SU-DHL-6 (cell line): ENCODE data around the gene ZNF462.

Experiments used
- CTCF ChIP-seq: fragments of 200-600 bp; sonication (generic); IDR thresholded peaks from one replicate; pipeline ENCODE4 v1.5.1; 2017; ENCODE audit warnings: antibody characterized with exemption, mild to moderate bottlenecking, low read length, moderate library complexity; ENCODE audit not compliant: insufficient read depth, poor library complexity, severe bottlenecking
- EZH2phosphoT487 ChIP-seq: fragments of 200-600 bp; sonication (generic), shearing (Covaris generic); conservative IDR thresholded peaks from 2 replicates; pipeline ENCODE4 v1.6.1; 2018; ENCODE audit warnings: mild to moderate bottlenecking, antibody characterized with exemption, low read length, moderate library complexity, mixed read lengths

- TF ChIP-seq CTCF, result no peak
- no peak for TF ChIP-seq EZH2phosphoT487
Observed at GRCh38 chr9:106875529-106875928, 12.6 kb downstream of the ZNF462 start.
